GM19438 (cell line): Measurements from ENCODE around the gene ZNF831.

ENCODE experiments used
- ATAC-seq: cut with Tn5 transposase; IDR thresholded peaks from one replicate; pipeline ENCODE4 v1.9.1; 2021; ENCODE audit warnings: low read depth; ENCODE audit not compliant: unreplicated experiment

Gene ZNF831

DNA sequence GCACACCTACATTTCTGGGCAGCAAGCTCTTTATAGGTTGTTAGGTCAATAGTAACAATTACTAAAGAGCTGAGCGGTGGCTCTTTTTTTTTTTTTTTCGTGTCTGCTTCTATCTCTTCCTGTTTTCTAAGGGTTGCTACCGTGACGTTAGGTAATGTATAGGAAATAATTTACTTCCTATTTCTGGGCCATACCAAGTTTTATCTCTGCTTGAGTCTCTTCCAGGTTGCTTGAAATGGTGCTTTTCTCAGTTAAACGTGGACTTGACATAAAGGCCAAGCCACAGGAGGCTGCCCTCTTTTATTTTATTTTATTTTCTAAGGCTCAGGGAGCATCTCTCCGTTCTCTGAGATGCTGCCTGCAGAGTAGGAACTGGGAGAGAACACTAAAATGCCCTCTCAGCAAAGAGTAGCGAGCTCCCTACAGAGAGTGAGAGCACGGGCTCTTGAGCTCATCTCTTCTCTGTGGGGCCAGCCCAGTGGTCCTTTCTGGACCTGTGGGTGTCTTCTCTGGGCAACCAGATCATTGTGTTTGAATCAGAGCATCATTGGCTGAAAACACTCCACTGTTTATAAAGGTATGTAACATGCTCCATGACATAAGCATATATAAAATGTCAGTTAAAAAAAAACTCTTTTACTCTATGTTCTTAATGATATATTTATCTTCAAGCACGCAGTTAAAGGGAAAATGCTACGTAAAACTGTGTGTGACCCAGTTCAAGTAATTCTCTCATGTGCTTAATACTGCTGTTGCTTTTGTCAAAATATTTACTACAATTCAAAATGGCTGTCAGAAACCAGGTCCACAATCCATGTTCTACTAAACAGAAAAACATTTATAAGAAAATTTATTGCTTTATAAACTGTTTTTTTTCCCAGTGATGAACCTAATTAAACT lies at the start of gene ZNF831:
ZNF831 (plus strand) TSS at position 191 of the 900 bp plus-strand sequence. CDS start 27,199 bp downstream, outside the sequence.
- no peak for ATAC-seq

DNA sequence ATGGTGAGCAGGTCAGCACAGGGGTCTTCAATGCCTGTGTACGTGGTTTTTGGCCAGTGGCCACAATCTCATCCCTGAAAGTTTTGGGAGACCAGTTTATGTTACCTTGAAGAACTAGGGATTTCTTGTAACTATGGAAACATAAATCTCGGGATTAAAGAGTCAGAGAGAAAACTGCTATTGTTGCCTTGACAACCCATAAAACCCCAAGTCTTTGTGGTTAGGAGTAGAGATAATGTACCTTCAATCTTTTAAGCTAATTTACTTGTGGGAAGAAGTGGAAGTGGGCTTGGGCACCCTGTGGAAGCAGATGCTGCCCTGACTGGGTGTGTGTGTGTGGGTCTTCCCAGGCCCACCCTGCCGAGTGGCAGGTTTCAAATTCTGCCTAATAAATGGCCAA lies 46.1 kb upstream of the ZNF831 start:
- no peak for ATAC-seq

DNA sequence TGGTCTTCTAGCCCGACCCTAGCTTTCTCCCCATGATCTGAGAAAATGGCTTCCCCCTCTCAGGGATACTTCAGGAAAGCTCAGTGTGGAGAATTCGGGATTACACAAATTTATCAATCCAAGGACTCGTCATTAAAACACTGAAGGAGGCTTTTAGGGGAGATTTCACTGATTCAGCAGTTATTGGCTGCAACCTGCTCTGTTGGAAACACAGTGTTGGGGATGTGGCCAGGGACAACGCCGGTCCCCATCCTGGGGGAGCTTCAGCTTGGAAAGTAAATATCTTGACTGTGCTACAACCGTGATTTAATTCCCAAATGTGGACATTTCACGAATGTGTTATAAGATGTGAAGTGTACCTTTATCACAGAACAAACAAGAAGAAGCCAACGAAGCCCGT lies 44.8 kb upstream of the ZNF831 start:
- no peak for ATAC-seq

- ATAC-seq = no peak
These were observed 43.1 kb upstream of the ZNF831 start for GRCh38 chr20:59120491-59120890.

GRCh38 chr20:59120919-59121318 lies 42.7 kb upstream of the ZNF831 start:
- ATAC-seq = no peak

- no peak for ATAC-seq
These were observed 41.7 kb upstream of the ZNF831 start for GRCh38 chr20:59121714-59122565.

DNA sequence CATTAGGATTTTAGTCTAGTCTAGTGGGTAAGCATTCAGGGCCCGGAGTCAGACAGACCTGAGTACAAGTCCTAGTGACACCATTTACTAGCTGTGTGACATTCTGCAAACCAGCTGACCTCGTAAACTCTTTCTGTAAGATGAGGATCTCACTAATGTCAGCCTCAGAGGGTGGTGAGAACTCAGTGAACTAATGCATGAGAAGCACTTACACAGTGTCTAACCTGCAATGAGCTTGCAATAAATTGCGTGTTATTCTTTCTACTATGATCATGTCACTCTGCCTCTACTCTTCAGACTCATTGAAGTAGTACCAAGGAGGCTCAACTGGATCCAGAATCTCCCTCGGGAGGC lies 41.1 kb upstream of the ZNF831 start:
- no peak for ATAC-seq

GRCh38 chr20:59123011-59123677 lies 40.5 kb upstream of the ZNF831 start:
- ATAC-seq = no peak

DNA sequence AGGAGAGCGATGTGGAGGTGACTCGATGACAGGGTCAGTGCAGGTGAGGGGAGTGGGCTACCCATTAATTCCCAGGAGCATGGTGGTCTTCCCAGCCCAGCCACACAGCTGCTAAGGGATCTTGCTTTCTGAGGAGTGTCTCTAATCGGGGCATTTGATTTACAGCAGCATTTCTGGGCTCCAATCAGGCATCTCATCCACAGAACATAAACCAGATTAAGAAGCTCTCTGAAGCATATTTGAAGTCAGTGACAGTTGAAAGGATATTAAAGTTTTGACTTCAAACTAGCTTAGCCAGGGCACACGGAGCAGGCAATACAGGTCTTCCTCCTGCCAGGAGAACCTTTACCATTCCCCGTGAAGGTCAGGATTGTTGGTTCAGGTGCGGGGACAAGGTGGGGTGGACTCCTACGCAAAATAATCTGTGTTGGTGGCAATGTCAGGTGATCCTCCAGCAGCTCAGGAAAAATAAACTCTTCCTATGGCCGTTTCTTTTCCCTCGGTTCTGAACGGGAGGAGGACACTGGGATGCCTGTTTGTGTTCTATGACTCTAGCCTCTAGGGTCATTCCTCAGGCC lies 39.9 kb upstream of the ZNF831 start:
- ATAC-seq = no peak

DNA sequence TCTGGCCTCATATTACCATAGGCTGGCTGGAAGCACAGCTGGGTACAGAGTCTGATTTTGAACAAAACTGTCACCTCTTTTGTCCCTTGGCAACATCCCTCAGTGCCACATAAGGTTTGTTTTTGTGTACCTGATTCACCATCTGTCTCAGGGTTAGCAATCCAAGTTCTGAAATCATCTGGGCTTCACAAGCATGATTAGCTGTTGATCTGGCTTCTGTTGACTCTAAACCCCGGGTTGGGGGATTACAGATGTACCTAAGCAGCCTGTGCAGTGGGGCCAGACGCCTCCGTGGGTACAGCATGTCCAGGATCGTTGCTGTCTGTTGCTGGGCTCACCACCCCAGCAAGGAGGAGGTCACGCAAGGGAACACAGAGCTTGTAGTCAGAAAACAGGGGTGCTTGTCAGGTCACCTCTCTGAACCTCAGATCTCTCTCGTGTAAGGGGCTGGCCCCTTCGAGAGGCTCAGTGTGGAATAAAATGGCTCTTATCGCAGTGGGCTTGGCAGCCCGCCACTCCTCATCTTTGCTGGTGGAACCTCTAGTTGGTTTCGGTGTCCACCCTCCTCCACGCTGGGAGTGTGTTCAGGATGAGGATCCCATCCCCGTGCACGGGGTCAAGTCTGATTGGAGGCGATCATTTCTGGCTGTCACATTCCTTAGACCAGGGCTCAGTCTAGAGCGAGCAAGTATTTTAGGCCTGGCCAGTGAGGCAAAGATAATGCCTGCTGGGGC lies 39.2 kb upstream of the ZNF831 start:
- no peak for ATAC-seq

DNA sequence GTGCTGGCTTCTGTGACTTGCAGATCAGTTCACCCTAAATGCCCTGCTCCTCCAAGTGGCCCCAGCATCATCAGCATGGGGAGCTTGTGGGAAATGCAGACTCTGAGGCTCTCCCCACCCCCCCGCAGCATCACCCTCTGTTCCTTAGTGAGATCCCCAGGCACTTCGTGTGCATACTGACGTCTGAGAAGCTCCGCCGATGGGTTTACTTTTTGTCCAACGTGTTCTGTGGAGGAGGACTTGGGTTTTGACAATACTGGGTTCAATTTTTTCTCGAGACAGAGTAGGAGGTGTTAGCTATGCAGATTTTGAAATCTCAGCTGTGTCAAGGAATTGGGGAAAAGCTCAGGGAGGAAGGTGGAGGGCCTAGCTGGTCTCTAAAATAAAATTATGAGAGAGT lies 38.3 kb upstream of the ZNF831 start:
- no peak for ATAC-seq

DNA sequence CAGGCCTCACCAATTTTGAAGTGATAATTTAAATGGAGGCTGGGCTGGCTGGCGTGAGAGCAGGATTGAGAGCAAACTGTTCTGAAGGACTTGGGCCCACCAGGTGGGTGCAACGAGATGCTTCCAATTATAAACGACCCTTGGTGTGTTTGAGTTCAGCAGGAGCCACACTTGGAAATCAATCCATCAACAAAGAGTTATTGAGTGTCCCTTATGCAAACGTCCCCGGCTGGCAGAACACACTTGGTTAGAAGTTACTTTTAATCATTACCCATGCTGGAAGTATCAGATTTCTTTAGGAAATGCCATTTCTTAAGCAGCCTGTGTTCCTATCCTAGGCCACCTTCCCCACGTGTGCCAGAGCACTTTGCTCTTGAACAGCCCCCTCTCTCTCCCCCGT lies 37.8 kb upstream of the ZNF831 start:
- no peak for ATAC-seq

DNA sequence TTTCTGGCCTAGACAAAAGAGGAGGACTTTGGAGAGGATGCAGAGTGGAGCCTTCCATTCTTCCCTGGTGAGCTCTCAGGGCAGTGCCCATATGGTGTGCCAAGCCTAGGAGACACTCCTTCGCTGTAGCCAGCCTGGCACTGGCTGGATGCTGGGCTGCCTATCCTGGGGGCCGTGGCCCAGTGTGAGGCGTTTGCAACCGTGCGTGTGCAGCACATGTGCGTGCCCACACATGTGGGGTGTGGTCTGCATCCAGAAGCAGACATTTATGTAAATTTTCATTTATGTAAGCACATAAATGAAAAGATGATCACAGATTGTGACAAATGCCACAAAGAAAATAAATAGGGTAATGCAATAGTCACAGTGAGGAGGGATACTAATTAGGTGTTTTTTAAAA lies 35.8 kb upstream of the ZNF831 start:
- ATAC-seq = no peak

- no peak for ATAC-seq
These were observed 31.9 kb upstream of the ZNF831 start for GRCh38 chr20:59131551-59132285.

DNA sequence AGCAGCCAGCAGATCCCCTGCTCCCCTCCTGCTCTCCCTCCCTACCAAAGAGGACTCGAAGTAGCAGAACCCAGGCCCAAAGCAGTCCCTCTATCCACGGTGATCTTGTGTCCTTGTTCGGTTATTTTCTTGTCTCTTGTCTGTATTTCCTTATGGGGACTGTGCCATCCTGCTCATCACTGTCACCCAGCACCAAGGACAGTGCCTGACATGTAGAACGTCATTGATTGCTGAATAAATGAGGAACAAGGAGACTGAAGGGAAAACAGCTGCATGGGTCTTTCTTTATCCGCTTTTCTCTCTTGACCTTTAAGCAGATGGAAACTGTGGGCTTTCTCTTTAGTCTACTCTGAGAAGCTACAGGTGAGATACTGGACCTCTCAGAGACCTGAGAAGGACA lies 29.4 kb upstream of the ZNF831 start:
- ATAC-seq = no peak

- no peak for ATAC-seq
These were observed 28.5 kb upstream of the ZNF831 start for GRCh38 chr20:59135093-59135492.

- ATAC-seq = no peak
These were observed 27.6 kb upstream of the ZNF831 start for GRCh38 chr20:59136027-59136426.

DNA sequence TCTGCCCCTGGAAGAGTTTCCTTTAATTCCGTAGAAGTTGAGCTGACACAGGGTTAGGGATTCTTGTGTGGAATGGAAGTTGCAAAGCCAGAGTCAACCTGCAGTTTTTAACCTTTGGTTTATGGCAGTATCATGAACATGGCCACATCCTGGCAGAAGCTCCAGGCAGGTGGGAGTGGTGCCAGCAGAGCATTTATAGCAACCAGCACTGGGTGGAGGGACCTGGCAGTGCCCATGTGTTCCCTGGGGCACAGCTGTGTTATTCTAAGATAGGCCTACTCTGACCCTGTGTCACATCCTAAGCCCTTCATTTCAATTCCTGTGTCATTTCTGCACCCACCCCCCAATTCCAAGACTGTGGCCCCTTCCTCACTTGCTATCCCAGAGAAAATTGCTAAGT lies 26.1 kb upstream of the ZNF831 start:
- no peak for ATAC-seq

- no peak for ATAC-seq
These were observed 25.4 kb upstream of the ZNF831 start for GRCh38 chr20:59138114-59138748.
